Pancreas (tissue), 10 donors: ENCODE data around the gene MAN1A2. TPM values are rescaled to one million over a fixed set of nuclear protein-coding genes. Genes with fewer than 3 reads are reported as not detected.
"Not testable (repeated sequence)": the region's sequence is repeated elsewhere in the genome, so short reads cannot be mapped to it uniquely, and the experiment has no call there.

ENCODE experiments used
- ATAC-seq, 4 donors: fragments of 200-7000 bp; cut with Tn5 transposase; one replicate each; pipeline versions ENCODE4 v1.8.0 to v1.9.1; 2020; ENCODE audit warnings: mild to moderate bottlenecking in 4 of 4, moderate library complexity in 4 of 4
- DNase-seq, 6 donors: peaks; one replicate each; pipeline ENCODE4 v3.0.0-alpha.2; 2020
- FAIRE-seq: peaks from 2 replicates; lab custom pipeline; 2012; peaks lifted over from hg19 to GRCh38; lab: Jason Lieb, UNC
- H3K27ac ChIP-seq, 4 donors: fragments of 200-600 bp; sonication (generic); 1 replicate in 3 of 4; 2 replicates in 1 of 4; pipeline versions ENCODE4 v1.5.0 to v1.8.0; 2020
- H3K27me3 ChIP-seq, 4 donors: fragments of 200-600 bp; one replicate each; pipeline ENCODE4 v1.8.0; 2021
- H3K36me3 ChIP-seq, 3 donors: fragments of 200-600 bp; sonication (generic) in 1 of 3; one replicate each; pipeline versions ENCODE4 v1.5.0 to v1.8.0; 2020 to 2021
- H3K4me1 ChIP-seq, 3 donors: fragments of 200-600 bp; one replicate each; pipeline ENCODE4 v1.8.0; 2021
- H3K4me3 ChIP-seq, 4 donors: fragments of 200-600 bp; sonication (generic) in 2 of 4; one replicate each; pipeline versions ENCODE4 v1.5.0 to v1.8.0; 2020 to 2021
- H3K9me3 ChIP-seq, 4 donors: fragments of 200-600 bp; one replicate each; pipeline ENCODE4 v1.8.0; 2021
- WGBS, 2 donors: extraction: QIAGEN DNeasy Blood & Tissue Kit; methylation state at CpG; one replicate each; pipeline ENCODE4 v1.1.7; 2013; 5-methylcytosine and 5-hydroxymethylcytosine counted together
- intact Hi-C, 3 donors: fragments of 100-400 bp; cut with DNase I; formaldehyde crosslinking; loops; one replicate each; pipeline versions ENCODE4 v1.11.1 to v1.14.2; 2022
- polyA plus RNA-seq, 2 donors: library from polyadenylated mRNA; stranded (reverse); fragments of 200-250 nt; gene quantifications; one replicate each; pipeline ENCODE4 v1.2.3, GENCODE V29; 2013
- total RNA-seq, 6 donors: library from RNA; stranded (reverse); fragmentation: NEBNext Ultra II Directional in 4 of 6; extraction: Animal tissue kit (Norgen Biotek cat#: 25700) in 4 of 6; gene quantifications; one replicate each; pipeline versions ENCODE4 v1.2.1 to v1.2.4, GENCODE V29; 2021 to 2023
- TF ChIP-seq, protein P1 (sequence below), 4 donors: fragments of 200-600 bp; sonication (generic) in 3 of 4; IDR thresholded peaks; one replicate each; pipeline versions ENCODE4 v1.5.0 to v1.8.0; 2021; ENCODE audit warnings: antibody characterized with exemption in 4 of 4
- donor health status: healthy with polysubstance abuse.
- donor health status: DM: no; HTN: no; CAD: no; lungs with moderate emphysema.
- donor health status: DM: no; HTN: no; CAD: no.
- donor health status: control.
- donor health status: control.
- donor health status: Bipolar disorder and iron deficiency.
- donor health status: DM: yes; HTN: yes; CAD: no.
- donor health status: DM: no; HTN: no; CAD: no.
- donor health status: DM: no; HTN: no; CAD: no.
- donor health status: DM: yes; HTN: yes; CAD: no.

MAN1A2 gene
- total and polyA plus RNA-seq, 8 donors = 6.0 to 50.7 (median 44.0) TPM

DNA sequence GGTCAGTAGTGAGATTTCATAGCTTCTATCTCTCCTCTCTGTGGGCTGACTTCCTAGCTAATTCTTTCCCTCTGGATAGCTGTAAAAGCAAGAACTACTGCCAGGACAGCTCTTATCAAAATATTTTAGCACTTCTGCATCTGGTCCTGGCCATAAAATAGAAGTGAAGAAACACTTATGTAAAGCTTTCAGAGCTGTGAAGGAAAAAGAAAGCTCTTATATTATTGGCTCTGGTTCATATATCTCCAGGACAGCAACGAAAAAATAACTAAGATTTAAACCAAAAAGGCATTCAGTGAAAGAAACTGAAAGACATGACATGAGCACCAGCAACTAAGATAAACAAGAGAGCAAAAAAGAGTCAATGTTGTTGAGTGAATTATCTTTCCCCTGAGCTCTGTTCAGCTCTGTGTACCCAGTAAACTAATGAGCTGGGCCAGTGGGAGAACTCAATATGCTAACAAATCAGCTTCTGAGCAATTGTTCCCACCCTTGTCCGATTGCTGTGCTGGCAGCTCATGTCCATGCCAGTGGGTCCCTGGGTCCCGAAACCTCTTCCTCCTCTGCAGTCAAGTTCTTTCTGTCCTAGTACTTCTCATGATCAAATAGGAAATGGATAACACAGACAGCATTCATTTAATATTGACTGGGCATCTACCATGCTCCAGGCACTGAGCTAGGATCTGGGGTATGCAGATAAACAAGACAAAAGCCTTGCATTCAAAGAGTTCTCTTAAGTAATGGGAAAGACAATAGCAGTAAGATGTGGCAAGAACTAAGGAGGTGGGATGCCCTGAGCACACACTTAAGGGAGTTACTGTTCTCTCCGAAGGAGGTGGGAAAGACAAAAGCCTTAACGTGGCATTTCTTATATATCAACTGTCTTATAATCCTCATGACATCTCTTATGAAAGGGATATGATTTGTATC lies 45.3 kb upstream of the MAN1A2 start:
- Histone ChIP-seq H3K9me3 (no peaks in the 10 kb centered on the region), H3K27ac (no peak overlapping the region), H3K4me3 (no peak overlapping the region), H3K4me1 (peaks cover 0 to 5% (median 4%) of the 10 kb centered on the region in 3 donors), H3K36me3 (no peaks in the 10 kb centered on the region), H3K27me3 (no peaks in the 10 kb centered on the region)
- DNase-seq (no peak), FAIRE-seq (no peak), ATAC-seq (no peak)
- 70 to 73% methylated on average over 5 of the region's 5 CpGs for WGBS, 2 donors
- intact Hi-C loops = no loop called here
- TF ChIP-seq, protein P1, sequence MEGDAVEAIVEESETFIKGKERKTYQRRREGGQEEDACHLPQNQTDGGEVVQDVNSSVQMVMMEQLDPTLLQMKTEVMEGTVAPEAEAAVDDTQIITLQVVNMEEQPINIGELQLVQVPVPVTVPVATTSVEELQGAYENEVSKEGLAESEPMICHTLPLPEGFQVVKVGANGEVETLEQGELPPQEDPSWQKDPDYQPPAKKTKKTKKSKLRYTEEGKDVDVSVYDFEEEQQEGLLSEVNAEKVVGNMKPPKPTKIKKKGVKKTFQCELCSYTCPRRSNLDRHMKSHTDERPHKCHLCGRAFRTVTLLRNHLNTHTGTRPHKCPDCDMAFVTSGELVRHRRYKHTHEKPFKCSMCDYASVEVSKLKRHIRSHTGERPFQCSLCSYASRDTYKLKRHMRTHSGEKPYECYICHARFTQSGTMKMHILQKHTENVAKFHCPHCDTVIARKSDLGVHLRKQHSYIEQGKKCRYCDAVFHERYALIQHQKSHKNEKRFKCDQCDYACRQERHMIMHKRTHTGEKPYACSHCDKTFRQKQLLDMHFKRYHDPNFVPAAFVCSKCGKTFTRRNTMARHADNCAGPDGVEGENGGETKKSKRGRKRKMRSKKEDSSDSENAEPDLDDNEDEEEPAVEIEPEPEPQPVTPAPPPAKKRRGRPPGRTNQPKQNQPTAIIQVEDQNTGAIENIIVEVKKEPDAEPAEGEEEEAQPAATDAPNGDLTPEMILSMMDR (IDR thresholded peaks at IDR 0.05) = no peak

DNA sequence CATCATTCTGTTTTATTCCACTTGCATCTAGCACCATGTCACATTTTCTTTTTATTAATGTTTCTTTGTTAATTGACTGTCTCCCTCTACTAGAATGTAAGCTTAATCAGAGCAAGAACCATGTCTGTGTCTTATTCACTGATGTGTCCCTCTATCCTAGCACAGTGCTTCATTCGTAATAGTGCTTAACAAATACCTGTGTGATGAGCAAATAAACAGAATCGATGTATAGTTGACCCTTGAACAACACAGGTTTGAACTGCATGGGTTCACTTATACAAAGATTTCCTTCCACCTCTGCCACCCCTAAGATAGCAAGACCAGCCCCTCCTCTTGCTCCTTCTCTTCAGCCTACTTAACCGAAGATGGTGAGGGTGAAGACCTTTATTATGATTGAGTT lies 42.9 kb upstream of the MAN1A2 start:
- WGBS, 2 donors = 36 to 37% methylated on average over 3 of the region's 3 CpGs
- FAIRE-seq = no peak

DNA sequence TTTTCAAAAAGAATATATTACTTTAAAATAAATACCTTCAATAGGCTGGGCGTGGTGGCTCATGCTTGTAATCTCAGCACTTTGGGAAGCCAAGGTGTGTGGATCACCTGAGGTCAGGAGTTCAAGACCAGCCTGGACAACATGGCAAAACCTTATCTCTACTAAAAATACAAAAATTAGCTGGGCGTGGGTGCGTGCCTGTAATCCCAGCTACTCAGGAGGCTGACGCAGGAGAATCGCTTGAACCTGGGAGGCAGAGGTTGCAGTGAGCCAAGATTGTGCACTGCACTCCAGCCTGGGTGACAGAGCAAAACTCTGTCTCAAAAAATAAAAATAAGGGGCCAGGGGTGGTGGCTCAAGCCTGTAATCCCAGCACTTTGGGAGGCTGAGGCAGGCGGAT lies 41.2 kb upstream of the MAN1A2 start:
- FAIRE-seq, H3K27ac ChIP-seq, H3K36me3 ChIP-seq, H3K4me3 ChIP-seq, intact Hi-C loops, H3K9me3 ChIP-seq, DNase-seq, ATAC-seq, H3K4me1 ChIP-seq, H3K27me3 ChIP-seq: not testable (repeated sequence)
- 81 to 90% methylated on average over 6 of the region's 6 CpGs for WGBS, 2 donors

More for the DNA sequence above, 42.9 kb upstream of the MAN1A2 start:
- ATAC-seq (no peak), DNase-seq (no peak)
- Histone ChIP-seq H3K4me1 (peaks cover 0 to 5% (median 4%) of the 10 kb centered on the region in 3 donors), H3K27ac (no peak overlapping the region), H3K27me3 (no peaks in the 10 kb centered on the region), H3K9me3 (no peaks in the 10 kb centered on the region), H3K4me3 (no peak overlapping the region), H3K36me3 (no peaks in the 10 kb centered on the region)
- TF ChIP-seq, protein P1 (IDR thresholded peaks at IDR 0.05) = no peak
- intact Hi-C loops = no loop called here

DNA sequence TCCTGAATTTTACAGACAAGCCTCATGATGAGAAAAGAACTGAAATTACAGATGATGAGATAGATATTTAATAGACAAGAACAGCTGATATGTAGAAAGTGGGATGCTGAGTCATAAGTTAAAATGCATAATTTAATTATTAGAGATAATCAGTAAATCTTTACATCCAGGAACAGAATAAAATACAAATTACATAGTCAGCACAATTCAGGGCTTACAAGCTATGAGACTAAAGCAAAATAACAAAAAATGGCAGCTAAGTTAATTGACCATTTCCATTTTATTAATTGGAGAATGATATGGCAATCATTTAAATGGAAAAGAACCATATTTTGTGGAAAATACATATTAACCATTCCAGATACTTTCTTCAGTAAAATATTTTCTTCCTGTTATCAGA lies 40.2 kb upstream of the MAN1A2 start:
- no peak for FAIRE-seq
- TF ChIP-seq, protein P1 (IDR thresholded peaks at IDR 0.05) = no peak

DNA sequence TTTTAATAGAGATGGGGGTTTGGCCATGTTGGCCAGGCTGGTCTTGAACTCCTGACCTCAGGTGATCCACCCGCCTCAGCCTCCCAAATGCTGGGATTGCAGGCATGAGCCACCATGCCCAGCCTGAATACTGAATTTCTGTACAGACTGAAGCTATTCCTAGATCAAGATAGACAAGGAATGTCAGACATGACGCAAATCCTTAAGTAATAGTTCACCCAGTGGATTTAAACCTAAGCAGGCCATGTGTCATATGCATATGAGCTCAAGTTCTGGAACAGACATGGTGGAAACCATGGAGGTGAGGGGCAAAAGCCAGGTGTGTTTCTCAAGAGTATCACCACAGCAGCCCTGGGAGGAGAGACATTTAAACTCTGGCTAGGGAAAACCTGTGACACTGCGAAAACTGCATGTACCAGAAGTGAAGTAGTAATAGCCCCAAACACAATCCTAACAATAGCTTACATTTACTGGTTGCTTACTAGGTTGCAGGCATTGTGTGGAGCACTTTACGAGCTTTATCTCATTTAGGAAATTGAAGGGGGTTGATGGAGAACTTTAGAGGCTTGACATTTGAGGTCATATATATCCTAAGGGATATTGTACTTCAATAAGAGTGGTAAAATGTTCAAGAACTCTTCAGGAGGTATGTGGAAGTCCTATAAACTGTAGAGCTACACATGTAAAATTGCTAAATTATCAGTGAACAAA lies 31.7 kb upstream of the MAN1A2 start:
- no peaks in the 10 kb centered on the region for H3K27me3 ChIP-seq
- no peak overlapping the region for H3K27ac ChIP-seq
- no peak overlapping the region for H3K4me3 ChIP-seq
- no peak for FAIRE-seq
- ATAC-seq = no peak
- H3K4me1 ChIP-seq = peaks cover 3 to 11% (median 11%) of the 10 kb centered on the region in 3 donors
- no peaks in the 10 kb centered on the region for H3K36me3 ChIP-seq
- 92 to 93% methylated on average over 4 of the region's 4 CpGs for WGBS, 2 donors
- no peak for DNase-seq
- H3K9me3 ChIP-seq = no peaks in the 10 kb centered on the region
- intact Hi-C loops = no loop called here
- TF ChIP-seq, protein P1 (IDR thresholded peaks at IDR 0.05) = no peak

More for the DNA sequence above, 40.2 kb upstream of the MAN1A2 start:
- Histone ChIP-seq H3K4me1 (peaks cover 0 to 5% (median 4%) of the 10 kb centered on the region in 3 donors), H3K27me3 (no peaks in the 10 kb centered on the region), H3K27ac (no peak overlapping the region), H3K36me3 (no peaks in the 10 kb centered on the region), H3K4me3 (no peak overlapping the region), H3K9me3 (no peaks in the 10 kb centered on the region)
- ATAC-seq = no peak
- intact Hi-C loops = no loop called here
- no peak for DNase-seq
